ENCODE data around the gene PRDM4. TPM values are rescaled to one million over a fixed set of nuclear protein-coding genes. Genes with fewer than 3 reads are reported as not detected.
A peak's percentile ranks its signal among the peaks of the same experiment; 100 is the strongest.

The PRDM4 gene
- total and polyA plus RNA-seq, 2 experiments from 2014 or later: 25.9 to 38.7 TPM

DNA sequence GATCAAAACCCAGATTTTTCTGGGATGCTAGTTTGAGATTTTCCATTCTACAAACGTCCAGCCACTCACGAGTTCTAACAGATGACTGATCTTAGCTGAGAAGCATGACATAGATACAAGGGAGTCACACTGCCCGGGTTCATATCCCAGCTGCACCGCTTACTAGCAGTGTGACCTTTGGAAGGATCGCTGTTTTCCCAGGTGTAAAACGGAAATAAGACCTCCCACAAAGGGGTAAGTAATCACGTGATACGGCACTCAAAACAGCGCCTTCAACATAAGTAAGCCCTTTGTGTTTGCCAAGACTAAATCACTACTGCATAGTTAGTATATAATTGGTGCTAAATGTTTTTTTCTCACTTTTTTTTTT lies 76.0 kb downstream of the PRDM4 start:
- Histone ChIP-seq H3K79me2 (peaks cover 25% of the 10 kb centered on the region), H3K9me2 (replicated peaks; ENCODE audit: insufficient read depth) (no peaks in the 10 kb centered on the region), H3K4me2 (peak overlapping the region; percentile 88), H3K9me3 (ENCODE audit: low read depth) (no peaks in the 10 kb centered on the region), H4K20me1 (ENCODE audit: insufficient read depth, poor library complexity, severe bottlenecking) (no peaks in the 10 kb centered on the region), H2AFZ (peak overlapping the region; percentile 85), H3K27me3 (no peaks in the 10 kb centered on the region), H3K4me3 (peak overlapping the region; percentile 56), H3K27ac (peak overlapping the region; percentile 95), H3K4me1 (ENCODE audit: insufficient read depth) (peaks cover 6% of the 10 kb centered on the region), H3K36me3 (replicated peaks; ENCODE audit: insufficient read depth, low read depth) (no peaks in the 10 kb centered on the region)
- DNase-seq (ENCODE audit: low spot score): peak; percentile 70
- TF ChIP-seq, protein P1, sequence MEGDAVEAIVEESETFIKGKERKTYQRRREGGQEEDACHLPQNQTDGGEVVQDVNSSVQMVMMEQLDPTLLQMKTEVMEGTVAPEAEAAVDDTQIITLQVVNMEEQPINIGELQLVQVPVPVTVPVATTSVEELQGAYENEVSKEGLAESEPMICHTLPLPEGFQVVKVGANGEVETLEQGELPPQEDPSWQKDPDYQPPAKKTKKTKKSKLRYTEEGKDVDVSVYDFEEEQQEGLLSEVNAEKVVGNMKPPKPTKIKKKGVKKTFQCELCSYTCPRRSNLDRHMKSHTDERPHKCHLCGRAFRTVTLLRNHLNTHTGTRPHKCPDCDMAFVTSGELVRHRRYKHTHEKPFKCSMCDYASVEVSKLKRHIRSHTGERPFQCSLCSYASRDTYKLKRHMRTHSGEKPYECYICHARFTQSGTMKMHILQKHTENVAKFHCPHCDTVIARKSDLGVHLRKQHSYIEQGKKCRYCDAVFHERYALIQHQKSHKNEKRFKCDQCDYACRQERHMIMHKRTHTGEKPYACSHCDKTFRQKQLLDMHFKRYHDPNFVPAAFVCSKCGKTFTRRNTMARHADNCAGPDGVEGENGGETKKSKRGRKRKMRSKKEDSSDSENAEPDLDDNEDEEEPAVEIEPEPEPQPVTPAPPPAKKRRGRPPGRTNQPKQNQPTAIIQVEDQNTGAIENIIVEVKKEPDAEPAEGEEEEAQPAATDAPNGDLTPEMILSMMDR (IDR thresholded peaks at IDR 0.05; ENCODE audit: poor library complexity): no peak
- no peak for TF ChIP-seq EZH2 (IDR thresholded peaks at IDR 0.05; ENCODE audit: borderline replicate concordance)
- WGBS (ENCODE audit: low lambda C conversion rate, missing lambda C conversion rate): 19% methylated on average over 9 of the region's 9 CpGs

DNA sequence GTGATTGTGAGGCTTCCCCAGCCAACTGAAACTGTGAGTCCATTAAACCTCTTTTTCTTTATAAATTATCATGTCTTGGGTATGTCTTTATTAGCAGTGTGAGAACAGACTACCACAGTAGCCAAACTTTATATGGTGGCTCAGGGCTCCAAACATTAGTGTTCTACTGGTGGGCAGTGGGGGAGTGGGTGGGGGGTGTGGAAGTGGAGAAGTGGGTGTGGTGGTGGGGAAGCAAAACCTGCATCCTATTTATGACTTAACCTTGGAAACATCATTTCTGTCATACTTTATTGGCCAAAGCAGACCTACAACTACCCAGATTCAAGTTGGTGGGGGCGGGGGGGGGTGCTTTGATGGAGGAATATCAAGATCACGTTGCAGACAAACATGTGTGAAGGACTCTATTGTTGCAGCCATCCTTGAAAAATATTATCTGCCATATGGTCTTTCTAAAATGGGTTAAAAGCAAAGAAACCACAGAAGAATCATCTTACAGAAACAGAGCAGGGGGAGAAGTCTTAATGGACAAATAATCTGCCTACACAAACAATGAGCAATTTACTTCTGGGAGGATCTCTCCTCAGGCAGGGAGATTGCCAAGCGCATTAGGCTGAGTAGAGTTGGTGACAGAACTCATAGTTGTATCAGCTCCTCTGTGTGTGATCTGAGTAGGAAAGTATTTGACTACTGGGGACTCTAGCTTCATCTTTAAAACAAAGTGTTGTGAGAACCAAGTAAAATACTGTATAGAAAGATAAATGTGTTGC lies 76.7 kb downstream of the PRDM4 start:
- Histone ChIP-seq H3K36me3 (replicated peaks; ENCODE audit: insufficient read depth, low read depth) (no peaks in the 10 kb centered on the region), H3K9me3 (ENCODE audit: low read depth) (no peaks in the 10 kb centered on the region), H2AFZ (peak overlapping the region; percentile 85), H3K4me2 (peak overlapping the region; percentile 88), H3K4me3 (no peak overlapping the region), H3K79me2 (peaks cover 25% of the 10 kb centered on the region), H3K9me2 (replicated peaks; ENCODE audit: insufficient read depth) (no peaks in the 10 kb centered on the region), H3K27me3 (no peaks in the 10 kb centered on the region), H3K27ac (peak overlapping the region; percentile 95), H4K20me1 (ENCODE audit: insufficient read depth, poor library complexity, severe bottlenecking) (no peaks in the 10 kb centered on the region), H3K4me1 (ENCODE audit: insufficient read depth) (peaks cover 6% of the 10 kb centered on the region)
- TF ChIP-seq EZH2 (IDR thresholded peaks at IDR 0.05; ENCODE audit: borderline replicate concordance): no peak
- TF ChIP-seq, protein P1 (IDR thresholded peaks at IDR 0.05; ENCODE audit: poor library complexity): no peak
- 55% methylated on average over 3 of the region's 3 CpGs for WGBS (ENCODE audit: low lambda C conversion rate, missing lambda C conversion rate)
- no peak for DNase-seq (ENCODE audit: low spot score)

Other genes starting within 250 kb of the PRDM4 start
- 54.8 and 64.0 TPM in 2 replicates for gene PWP1, start 75.3 kb downstream of the PRDM4 start, total RNA-seq
- 60.4 and 63.4 TPM in 2 replicates for gene PWP1, start 75.3 kb downstream of the PRDM4 start, polyA plus RNA-seq
- gene ASCL4, start 13.6 kb upstream of the PRDM4 start, total RNA-seq: 0.08 and 0.30 TPM in 2 replicates
- 0.69 TPM in 1 of 2 replicates, not detected in the other for gene ASCL4, start 13.6 kb upstream of the PRDM4 start, polyA plus RNA-seq

All from hepatocyte (in vitro differentiated cells).